ENCODE measurements around the gene TYW1B. TPM values are rescaled to one million over a fixed set of nuclear protein-coding genes. Genes with fewer than 3 reads are reported as not detected.
"Not testable (repeated sequence)": the region's sequence is repeated elsewhere in the genome, so short reads cannot be mapped to it uniquely, and the experiment has no call there.

Gene TYW1B
- total RNA-seq, 1 experiment from 2014 or later, result 0.98 TPM

GRCh38 chr7:72805526-72806494 lies 22.2 kb downstream of the TYW1B start:
- no peak overlapping the region for H3K4me3 Mint-ChIP-seq (ENCODE audit: unreplicated experiment)
- CTCF ChIA-PET, result interaction anchor here (0.7 kb wide), 1 partner anchor 110 kb away, joined by 4 read pairs; no protein-coding TSS in a partner anchor
- intact Hi-C loops (cut with micrococcal nuclease), result no loop called here
- no TSS peak for BruUV-seq (replicated peaks)
- no peaks in the 10 kb centered on the region for H3K27me3 Mint-ChIP-seq (ENCODE audit: insufficient read depth, unreplicated experiment)
- H3K9me3 Mint-ChIP-seq (ENCODE audit: unreplicated experiment), result no peaks in the 10 kb centered on the region
- peaks cover 29% of the 10 kb centered on the region for H3K36me3 Mint-ChIP-seq (ENCODE audit: insufficient read depth, unreplicated experiment)
- DNase-seq (ENCODE audit: unreplicated experiment), result no peak
- H3K27ac Mint-ChIP-seq (ENCODE audit: low read depth, unreplicated experiment), result no peak overlapping the region
- POLR2A ChIA-PET, result interaction anchor here (0.6 kb wide), 1 partner anchor 114 kb away, joined by 3 read pairs; no protein-coding TSS in a partner anchor
- H3K4me1 Mint-ChIP-seq (ENCODE audit: insufficient read depth, unreplicated experiment), result peaks cover 7% of the 10 kb centered on the region
- TF ChIP-seq CTCF (IDR thresholded peaks at IDR 0.05; ENCODE audit: unreplicated experiment), result no peak

DNA sequence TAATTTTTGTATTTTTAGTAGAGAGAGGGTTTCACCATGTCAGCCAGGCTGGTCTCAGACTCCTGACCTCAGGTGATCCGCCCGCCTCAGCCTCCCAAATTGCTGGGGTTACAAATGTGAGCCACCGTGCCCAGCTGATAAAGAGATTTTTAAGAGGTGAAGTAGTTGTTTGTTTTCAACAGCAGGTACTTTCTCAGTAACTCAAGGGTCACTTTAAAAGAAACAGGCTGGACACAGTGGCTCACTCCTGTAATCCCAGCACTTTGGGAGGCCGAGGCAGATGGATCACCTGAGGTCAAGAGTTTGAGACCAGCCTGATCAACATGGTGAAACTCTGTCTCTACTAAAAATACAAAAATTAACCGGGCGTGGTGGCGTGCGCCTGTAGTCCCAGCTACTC lies 24.2 kb downstream of the TYW1B start:
- H3K27ac Mint-ChIP-seq (ENCODE audit: low read depth, unreplicated experiment); DNase-seq (ENCODE audit: unreplicated experiment); intact Hi-C loops (cut with micrococcal nuclease); BruUV-seq (replicated peaks); POLR2A ChIA-PET; H3K27me3 Mint-ChIP-seq (ENCODE audit: insufficient read depth, unreplicated experiment); H3K9me3 Mint-ChIP-seq (ENCODE audit: unreplicated experiment); H3K4me1 Mint-ChIP-seq (ENCODE audit: insufficient read depth, unreplicated experiment); H3K4me3 Mint-ChIP-seq (ENCODE audit: unreplicated experiment): not testable (repeated sequence)
- peaks cover 23% of the 10 kb centered on the region for H3K36me3 Mint-ChIP-seq (ENCODE audit: insufficient read depth, unreplicated experiment)
- CTCF ChIA-PET, result interaction anchor here (0.6 kb wide), 1 partner anchor 296 kb away, joined by 3 read pairs; no protein-coding TSS in a partner anchor

- POLR2A ChIA-PET, result not testable (repeated sequence)
Measured at GRCh38 chr7:72801564-72801963, 26.4 kb downstream of the TYW1B start.

DNA sequence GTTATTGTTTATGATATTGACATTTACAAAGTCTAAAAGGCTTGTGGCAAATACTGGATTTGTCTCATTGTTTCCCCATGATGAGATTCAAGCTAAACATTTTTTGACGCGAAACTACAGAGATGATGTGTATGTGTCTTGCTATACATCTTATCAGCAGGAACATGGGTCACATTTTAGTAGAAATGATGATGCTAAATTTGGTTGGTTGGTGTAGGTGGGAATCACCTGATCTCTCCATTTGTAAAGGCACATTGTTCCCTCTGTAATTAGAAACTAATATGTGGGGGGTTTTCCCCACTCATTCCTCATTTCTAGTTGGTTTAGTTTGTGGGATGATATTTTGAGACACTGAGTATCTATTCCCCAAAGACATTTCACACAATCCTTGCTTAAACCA lies 32.6 kb downstream of the TYW1B start:
- H3K4me1 Mint-ChIP-seq (ENCODE audit: insufficient read depth, unreplicated experiment); H3K9me3 Mint-ChIP-seq (ENCODE audit: unreplicated experiment); H3K4me3 Mint-ChIP-seq (ENCODE audit: unreplicated experiment); intact Hi-C loops (cut with micrococcal nuclease); DNase-seq (ENCODE audit: unreplicated experiment); BruUV-seq (replicated peaks); H3K27me3 Mint-ChIP-seq (ENCODE audit: insufficient read depth, unreplicated experiment); H3K27ac Mint-ChIP-seq (ENCODE audit: low read depth, unreplicated experiment); POLR2A ChIA-PET; CTCF ChIA-PET: not testable (repeated sequence)
- peaks cover 20% of the 10 kb centered on the region for H3K36me3 Mint-ChIP-seq (ENCODE audit: insufficient read depth, unreplicated experiment)

More at GRCh38 chr7:72801564-72801963, 26.4 kb downstream of the TYW1B start:
- CTCF ChIA-PET, result interaction anchor here (0.6 kb wide), 2 partner anchors 15 to 28 kb away, joined by 3 read pairs; no protein-coding TSS in a partner anchor
- H3K4me1 Mint-ChIP-seq (ENCODE audit: insufficient read depth, unreplicated experiment); H3K9me3 Mint-ChIP-seq (ENCODE audit: unreplicated experiment); H3K27ac Mint-ChIP-seq (ENCODE audit: low read depth, unreplicated experiment); DNase-seq (ENCODE audit: unreplicated experiment); H3K4me3 Mint-ChIP-seq (ENCODE audit: unreplicated experiment); BruUV-seq (replicated peaks); intact Hi-C loops (cut with micrococcal nuclease); H3K27me3 Mint-ChIP-seq (ENCODE audit: insufficient read depth, unreplicated experiment): not testable (repeated sequence)
- H3K36me3 Mint-ChIP-seq (ENCODE audit: insufficient read depth, unreplicated experiment), result peaks cover 14% of the 10 kb centered on the region

DNA sequence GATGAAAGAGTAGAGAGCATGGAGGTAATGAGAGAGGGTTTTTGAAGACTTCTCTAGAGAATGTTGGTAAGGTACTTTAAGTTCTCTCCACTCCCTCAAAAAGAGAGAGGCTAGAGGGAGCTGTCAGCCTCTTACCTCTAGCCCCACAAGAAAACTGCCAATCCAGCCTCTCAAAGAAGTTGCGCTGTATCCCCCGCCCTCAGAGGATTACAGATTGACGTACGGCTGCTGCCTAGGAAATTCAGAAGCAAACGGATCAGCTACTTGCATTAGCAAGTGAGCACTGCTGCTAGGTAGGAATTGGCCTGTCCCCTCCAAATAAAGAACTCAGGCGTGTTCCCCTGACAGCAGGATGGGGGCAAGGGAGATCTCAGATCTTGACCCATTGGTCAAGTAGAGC lies 34.2 kb downstream of the TYW1B start:
- Mint-ChIP-seq H3K4me3 (ENCODE audit: unreplicated experiment) (no peak overlapping the region), H3K4me1 (ENCODE audit: insufficient read depth, unreplicated experiment) (no peaks in the 10 kb centered on the region), H3K27ac (ENCODE audit: low read depth, unreplicated experiment) (no peak overlapping the region), H3K9me3 (ENCODE audit: unreplicated experiment) (no peaks in the 10 kb centered on the region), H3K36me3 (ENCODE audit: insufficient read depth, unreplicated experiment) (peaks cover 20% of the 10 kb centered on the region), H3K27me3 (ENCODE audit: insufficient read depth, unreplicated experiment) (no peaks in the 10 kb centered on the region)
- CTCF ChIA-PET, result no interaction called here
- intact Hi-C loops (cut with micrococcal nuclease), result no loop called here
- POLR2A ChIA-PET, result no interaction called here
- TF ChIP-seq CTCF (IDR thresholded peaks at IDR 0.05; ENCODE audit: unreplicated experiment), result no peak
- DNase-seq (ENCODE audit: unreplicated experiment), result no peak
- BruUV-seq (replicated peaks), result no TSS peak

DNA sequence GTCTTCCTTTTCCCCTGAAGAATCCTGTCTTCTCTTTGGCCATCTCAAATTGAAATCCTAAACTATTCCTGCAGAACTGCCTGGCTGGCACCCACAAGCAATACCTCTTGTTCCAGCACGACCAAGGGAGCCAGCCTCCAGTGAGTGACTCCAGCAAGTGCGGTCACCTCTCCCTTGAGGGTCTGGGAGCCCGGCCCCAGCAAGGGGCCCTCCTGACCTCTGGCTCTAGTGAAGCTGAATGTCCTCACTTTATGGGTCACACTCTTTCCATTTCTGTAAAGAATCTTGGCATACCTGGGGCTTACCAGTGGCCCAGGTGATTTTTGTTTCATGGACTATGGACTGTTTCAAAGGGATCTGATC lies 37.3 kb downstream of the TYW1B start:
- H3K27ac Mint-ChIP-seq (ENCODE audit: low read depth, unreplicated experiment); BruUV-seq (replicated peaks); POLR2A ChIA-PET; DNase-seq (ENCODE audit: unreplicated experiment); intact Hi-C loops (cut with micrococcal nuclease); H3K4me3 Mint-ChIP-seq (ENCODE audit: unreplicated experiment); H3K27me3 Mint-ChIP-seq (ENCODE audit: insufficient read depth, unreplicated experiment); CTCF ChIA-PET; H3K4me1 Mint-ChIP-seq (ENCODE audit: insufficient read depth, unreplicated experiment); H3K9me3 Mint-ChIP-seq (ENCODE audit: unreplicated experiment): not testable (repeated sequence)
- peaks cover 20% of the 10 kb centered on the region for H3K36me3 Mint-ChIP-seq (ENCODE audit: insufficient read depth, unreplicated experiment)

GRCh38 chr7:72790048-72790697 lies 37.8 kb downstream of the TYW1B start:
- POLR2A ChIA-PET; H3K9me3 Mint-ChIP-seq (ENCODE audit: unreplicated experiment); H3K27me3 Mint-ChIP-seq (ENCODE audit: insufficient read depth, unreplicated experiment); DNase-seq (ENCODE audit: unreplicated experiment); H3K4me3 Mint-ChIP-seq (ENCODE audit: unreplicated experiment); CTCF ChIA-PET; H3K4me1 Mint-ChIP-seq (ENCODE audit: insufficient read depth, unreplicated experiment); BruUV-seq (replicated peaks); H3K27ac Mint-ChIP-seq (ENCODE audit: low read depth, unreplicated experiment); intact Hi-C loops (cut with micrococcal nuclease): not testable (repeated sequence)
- H3K36me3 Mint-ChIP-seq (ENCODE audit: insufficient read depth, unreplicated experiment), result peaks cover 20% of the 10 kb centered on the region
